MM.1S (cell line): ENCODE data around the gene AHCY.

Experiments used
- EZH2 ChIP-seq: fragments of 300-600 bp; sonication (generic); optimal IDR thresholded peaks from 2 replicates; pipeline ENCODE3; 2017; ENCODE audit warnings: low read depth, mild to moderate bottlenecking, antibody characterized with exemption, low read length, mixed read lengths
- EZH2phosphoT487 ChIP-seq: fragments of 300-600 bp; sonication (generic); IDR thresholded peaks from 2 replicates; pipeline ENCODE4 v1.6.1; 2018; ENCODE audit warnings: antibody characterized with exemption, low read length
- TF ChIP-seq, protein P1 (sequence below): fragments of 300-600 bp; sonication (generic); IDR thresholded peaks from 2 replicates; pipeline ENCODE4 v1.5.1; 2016; ENCODE audit warnings: antibody characterized with exemption, low read length, mixed read lengths

DNA sequence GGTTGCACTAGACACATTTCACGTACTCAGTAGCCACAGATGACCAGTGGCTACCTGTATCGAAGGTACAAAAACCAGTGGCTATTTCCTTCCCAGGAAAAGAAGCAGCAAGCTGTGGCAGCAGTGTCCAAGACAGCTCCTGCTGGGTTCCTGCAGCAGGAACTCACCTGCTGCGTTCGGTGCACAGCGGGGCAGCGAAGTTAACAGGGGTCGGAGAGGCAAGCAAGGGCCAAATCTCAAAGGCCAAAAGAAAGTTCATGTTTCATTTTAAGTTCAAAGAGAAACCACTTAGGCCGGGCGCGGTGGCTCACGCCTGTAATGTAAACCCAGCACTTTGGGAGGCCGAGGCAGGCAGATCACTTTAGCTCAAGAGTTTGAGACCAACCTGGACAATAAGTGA is 35.0 kb downstream of the AHCY start:
- TF ChIP-seq EZH2phosphoT487 (no peak), EZH2 (no peak)
- TF ChIP-seq, protein P1, sequence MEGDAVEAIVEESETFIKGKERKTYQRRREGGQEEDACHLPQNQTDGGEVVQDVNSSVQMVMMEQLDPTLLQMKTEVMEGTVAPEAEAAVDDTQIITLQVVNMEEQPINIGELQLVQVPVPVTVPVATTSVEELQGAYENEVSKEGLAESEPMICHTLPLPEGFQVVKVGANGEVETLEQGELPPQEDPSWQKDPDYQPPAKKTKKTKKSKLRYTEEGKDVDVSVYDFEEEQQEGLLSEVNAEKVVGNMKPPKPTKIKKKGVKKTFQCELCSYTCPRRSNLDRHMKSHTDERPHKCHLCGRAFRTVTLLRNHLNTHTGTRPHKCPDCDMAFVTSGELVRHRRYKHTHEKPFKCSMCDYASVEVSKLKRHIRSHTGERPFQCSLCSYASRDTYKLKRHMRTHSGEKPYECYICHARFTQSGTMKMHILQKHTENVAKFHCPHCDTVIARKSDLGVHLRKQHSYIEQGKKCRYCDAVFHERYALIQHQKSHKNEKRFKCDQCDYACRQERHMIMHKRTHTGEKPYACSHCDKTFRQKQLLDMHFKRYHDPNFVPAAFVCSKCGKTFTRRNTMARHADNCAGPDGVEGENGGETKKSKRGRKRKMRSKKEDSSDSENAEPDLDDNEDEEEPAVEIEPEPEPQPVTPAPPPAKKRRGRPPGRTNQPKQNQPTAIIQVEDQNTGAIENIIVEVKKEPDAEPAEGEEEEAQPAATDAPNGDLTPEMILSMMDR, result no peak
